Sigmoid colon (tissue), 4 donors: ENCODE data around the gene C19orf38.

Experiments
- EP300 ChIP-seq, 4 donors: sonication (generic); formaldehyde crosslinking; IDR thresholded peaks; one replicate each; pipeline ENCODE4 v1.6.1; 2017; ENCODE audit warnings: antibody characterized with exemption in 4 of 4
- POLR2AphosphoS5 ChIP-seq, 4 donors: sonication (generic); formaldehyde crosslinking; IDR thresholded peaks; one replicate each; pipeline ENCODE4 v1.6.1; 2017; ENCODE audit warnings: antibody characterized with exemption in 4 of 4

DNA sequence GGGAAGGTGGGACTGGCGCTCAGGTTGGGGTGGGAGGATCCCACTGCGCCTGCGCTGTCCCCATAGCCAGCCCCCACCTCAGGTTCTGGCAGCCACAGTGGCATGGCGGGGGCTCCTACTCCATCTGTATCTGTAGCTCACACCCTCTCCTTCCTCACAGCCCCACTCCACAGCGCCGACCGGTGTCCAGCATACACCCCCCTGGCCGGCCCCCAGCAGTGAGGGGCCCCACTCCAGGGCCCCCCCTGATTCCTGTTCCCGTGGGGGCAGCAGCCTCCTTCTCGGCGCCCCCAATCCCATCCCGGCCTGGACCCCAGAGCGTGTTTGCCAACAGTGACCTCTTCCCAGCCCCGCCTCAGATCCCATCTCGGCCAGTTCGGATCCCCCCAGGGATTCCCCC, 18.2 kb upstream of the C19orf38 start:
- TF ChIP-seq POLR2AphosphoS5 (IDR thresholded peaks at IDR 0.05) (no peak), EP300 (IDR thresholded peaks at IDR 0.05) (no peak)
